GM12878 (cell line): ENCODE results near the gene PTCD1. TPM values are rescaled to one million over a fixed set of nuclear protein-coding genes. Genes with fewer than 3 reads are reported as not detected.

Source experiments
- ATAC-seq: fragments of 200-7000 bp; cut with Tn5 transposase; 3 replicates; pipeline ENCODE4 v1.9.1; 2020; ENCODE audit warnings: mild to moderate bottlenecking, moderate library complexity
- BruUV-seq: library from RNA; stranded (reverse); fragments of 400-500 nt; replicated peaks from 2 replicates; lab custom pipeline; 2021; lab: Mats Ljungman, UMichigan
- CTCF ChIA-PET: fragments of 300-600 bp; sonication (Branson Sonifier 250); formaldehyde crosslinking; extraction: SDS; loops from one replicate; lab custom pipeline; 2021; ENCODE audit warnings: inconsistent platforms; lab: Yijun Ruan, JAX
- POLR2A ChIA-PET: fragments of 350-600 bp; formaldehyde crosslinking; extraction: SDS; loops from one replicate; lab custom pipeline; 2021; ENCODE audit warnings: inconsistent platforms; lab: Charles Lee
- RAD21 ChIA-PET: fragments of 300-600 bp; sonication (Branson Sonifier 250); formaldehyde crosslinking; loops from one replicate; lab custom pipeline; 2023; ENCODE audit warnings: antibody characterized with exemption; ENCODE audit not compliant: unreplicated experiment; lab: Charles Lee
- SMC1A ChIA-PET: fragments of 300-600 bp; sonication (Branson Sonifier 250); formaldehyde crosslinking; loops from one replicate; lab custom pipeline; 2023; ENCODE audit not compliant: unreplicated experiment, uncharacterized antibody; lab: Charles Lee
- DNase-seq: peaks from one replicate; pipeline ENCODE4 v3.0.0-alpha.2; 2011; ENCODE audit warnings: low read depth, low spot score
- FAIRE-seq: peaks from 3 replicates; lab custom pipeline; 2011; peaks lifted over from hg19 to GRCh38; lab: Jason Lieb, UNC
- H2AFZ ChIP-seq: 2 replicates; pipeline ENCODE4 v1.6.0; 2011; ENCODE audit warnings: low read depth, low read length, control low read depth; ENCODE audit not compliant: control insufficient read depth
- H3K27ac ChIP-seq: 2 replicates; pipeline ENCODE4 v1.5.1; 2011; ENCODE audit warnings: control low read depth; ENCODE audit not compliant: control insufficient read depth, insufficient read depth
- H3K27me3 ChIP-seq, 2 experiments: replicated peaks in 1 of 2; 2 replicates each; pipeline versions ENCODE4 v1.6.0 to v1.6.1; 2011; ENCODE audit warnings: low read length in 1 of 2; ENCODE audit not compliant: control insufficient read depth in 2 of 2, insufficient read depth in 2 of 2
- H3K36me3 ChIP-seq, 2 experiments: 2 replicates each; pipeline ENCODE4 v1.5.1; 2011; ENCODE audit warnings: low read length in 1 of 2; ENCODE audit not compliant: control insufficient read depth in 2 of 2, insufficient read depth in 2 of 2
- H3K4me1 ChIP-seq: 2 replicates; pipeline ENCODE4 v1.6.1; 2011; ENCODE audit warnings: mild to moderate bottlenecking, low read length, moderate library complexity, mixed read lengths; ENCODE audit not compliant: control insufficient read depth, insufficient read depth
- H3K4me2 ChIP-seq: 2 replicates; pipeline ENCODE4 v1.6.0; 2011; ENCODE audit warnings: control low read depth; ENCODE audit not compliant: control insufficient read depth, insufficient read depth
- H3K4me3 ChIP-seq: fragments of 200-600 bp; sonication (generic); 2 replicates; pipeline ENCODE4 v1.5.1; 2016
- H3K79me2 ChIP-seq: 2 replicates; pipeline ENCODE4 v1.6.0; 2011; ENCODE audit warnings: low read length; ENCODE audit not compliant: control insufficient read depth, insufficient read depth
- H3K9ac ChIP-seq: 2 replicates; pipeline ENCODE4 v1.8.0; 2011; ENCODE audit warnings: low read length, control low read depth, mixed read lengths; ENCODE audit not compliant: control insufficient read depth, insufficient read depth
- H3K9me3 ChIP-seq: replicated peaks from 3 replicates; pipeline ENCODE4 v1.5.1; 2011; ENCODE audit warnings: mild to moderate bottlenecking, low read length; ENCODE audit not compliant: control insufficient read depth, insufficient read depth
- H4K20me1 ChIP-seq: 2 replicates; pipeline ENCODE4 v1.6.0; 2011; ENCODE audit not compliant: control insufficient read depth, insufficient read depth
- ASH2L ChIP-seq: fragments of 300-600, 200-600 bp; sonication (generic); IDR thresholded peaks from 2 replicates; pipeline ENCODE4 v1.6.1; 2017; ENCODE audit warnings: low read depth, mild to moderate bottlenecking, borderline replicate concordance
- DPF2 ChIP-seq: fragments of 450-650 bp; IDR thresholded peaks from 2 replicates; pipeline ENCODE4 v1.6.1; 2017; ENCODE audit warnings: mild to moderate bottlenecking
- IRF4 ChIP-seq: IDR thresholded peaks from 2 replicates; pipeline ENCODE4 v1.6.1; 2011; ENCODE audit warnings: low read depth, low read length
- NBN ChIP-seq: fragments of 450-650 bp; IDR thresholded peaks from 2 replicates; pipeline ENCODE4 v1.6.1; 2016
- NR2C2 ChIP-seq: IDR thresholded peaks from 2 replicates; pipeline ENCODE4 v1.6.1; 2011; ENCODE audit warnings: borderline replicate concordance, low read depth; ENCODE audit not compliant: control insufficient read depth, insufficient read length
- NRF1 ChIP-seq: conservative IDR thresholded peaks from 2 replicates; pipeline ENCODE4 v1.6.1; 2011; ENCODE audit warnings: mild to moderate bottlenecking, low read depth, low read length, improper control_type of control experiment
- RELA ChIP-seq: fragments of 450-650 bp; IDR thresholded peaks from 2 replicates; pipeline ENCODE4 v1.8.0; 2014; ENCODE audit warnings: borderline replicate concordance; ENCODE audit not compliant: partially characterized antibody
- SMAD1 ChIP-seq: fragments of 450-650 bp; IDR thresholded peaks from 2 replicates; pipeline ENCODE4 v1.6.1; 2018; ENCODE audit warnings: mild to moderate bottlenecking, low read depth; ENCODE audit not compliant: partially characterized antibody
- SMAD5 ChIP-seq: IDR thresholded peaks from 2 replicates; pipeline ENCODE4 v1.6.1; 2016; ENCODE audit warnings: antibody characterized with exemption, low read depth
- TCF12 ChIP-seq: IDR thresholded peaks from 2 replicates; pipeline ENCODE4 v1.6.1; 2011; ENCODE audit warnings: low read depth, mild to moderate bottlenecking, low read length
- WGBS: methylation state at CpG from one replicate; pipeline ENCODE4 v1.1.6; 2016; ENCODE audit warnings: low lambda C conversion rate; ENCODE audit not compliant: insufficient replicate concordance, insufficient coverage; ENCODE audit errors: missing lambda C conversion rate; 5-methylcytosine and 5-hydroxymethylcytosine counted together
- in situ Hi-C: fragments of 300-500 bp; cut with MboI; formaldehyde crosslinking; loops from 9 replicates; pipeline ENCODE4 v1.14.3; 2018; ENCODE audit warnings: mixed read lengths
- intact Hi-C: fragments of 100-400 bp; cut with micrococcal nuclease; formaldehyde crosslinking; loops from one replicate; pipeline ENCODE4 v1.14.2; 2022; ENCODE audit not compliant: unreplicated experiment
- polyA plus RNA-seq, 11 experiments: library from polyadenylated mRNA; depleted of rRNA in 4 of 11; unstranded in 6 of 11; stranded (reverse) in 5 of 11; fragments of >200 nt; fragmentation: Nextera tagmentation in 4 of 11; fragmentation: Illumina TruSeq in 1 of 11; extraction: Ambion mirVana in 4 of 11; extraction: Trizol in 1 of 11; gene quantifications; 1 replicate in 1 of 11; 2 replicates in 10 of 11; pipeline versions ENCODE4 v1.2.1 to v1.2.3, GENCODE V29; 2011 to 2016; ENCODE audit warnings: inconsistent platforms in 2 of 11, missing spikeins in 2 of 11, low read depth in 1 of 11
- total RNA-seq, 4 experiments: library from RNA; depleted of rRNA in 3 of 4; stranded (reverse); fragments of >200 nt in 3 of 4; fragmentation: Illumina TruSeq in 1 of 4; extraction: Trizol in 1 of 4; gene quantifications; 2 replicates each; pipeline versions ENCODE4 v1.2.1 to v1.2.3, GENCODE V29; 2013 to 2021
- TF ChIP-seq, protein P1 (sequence below): fragments of 450-650 bp; IDR thresholded peaks from 2 replicates; pipeline ENCODE4 v1.6.1; 2017; ENCODE audit warnings: mild to moderate bottlenecking
- TF ChIP-seq, protein P2 (sequence below): IDR thresholded peaks from 2 replicates; pipeline ENCODE4 v1.6.1; 2012; ENCODE audit warnings: low read depth, low read length, improper control_type of control experiment
- TF ChIP-seq, protein P3 (sequence below): fragments of 450-650 bp; formaldehyde crosslinking; IDR thresholded peaks from 2 replicates; pipeline ENCODE4 v1.4.0; 2020; ENCODE audit warnings: mild to moderate bottlenecking, moderate library complexity
- TF ChIP-seq, protein P4 (sequence below): IDR thresholded peaks from 2 replicates; pipeline ENCODE4 v1.6.1; 2011; ENCODE audit warnings: borderline replicate concordance, low read depth, mild to moderate bottlenecking, moderate library complexity, mixed read lengths, low read length; ENCODE audit not compliant: insufficient read depth; ENCODE audit errors: extremely low read length

The PTCD1 gene
- total and polyA plus RNA-seq, 10 of the 15 experiments (the other 5 are each of a cell fraction or from before 2014, with no cell fraction given), result 0.26 to 9.7 (median 5.0) TPM

DNA sequence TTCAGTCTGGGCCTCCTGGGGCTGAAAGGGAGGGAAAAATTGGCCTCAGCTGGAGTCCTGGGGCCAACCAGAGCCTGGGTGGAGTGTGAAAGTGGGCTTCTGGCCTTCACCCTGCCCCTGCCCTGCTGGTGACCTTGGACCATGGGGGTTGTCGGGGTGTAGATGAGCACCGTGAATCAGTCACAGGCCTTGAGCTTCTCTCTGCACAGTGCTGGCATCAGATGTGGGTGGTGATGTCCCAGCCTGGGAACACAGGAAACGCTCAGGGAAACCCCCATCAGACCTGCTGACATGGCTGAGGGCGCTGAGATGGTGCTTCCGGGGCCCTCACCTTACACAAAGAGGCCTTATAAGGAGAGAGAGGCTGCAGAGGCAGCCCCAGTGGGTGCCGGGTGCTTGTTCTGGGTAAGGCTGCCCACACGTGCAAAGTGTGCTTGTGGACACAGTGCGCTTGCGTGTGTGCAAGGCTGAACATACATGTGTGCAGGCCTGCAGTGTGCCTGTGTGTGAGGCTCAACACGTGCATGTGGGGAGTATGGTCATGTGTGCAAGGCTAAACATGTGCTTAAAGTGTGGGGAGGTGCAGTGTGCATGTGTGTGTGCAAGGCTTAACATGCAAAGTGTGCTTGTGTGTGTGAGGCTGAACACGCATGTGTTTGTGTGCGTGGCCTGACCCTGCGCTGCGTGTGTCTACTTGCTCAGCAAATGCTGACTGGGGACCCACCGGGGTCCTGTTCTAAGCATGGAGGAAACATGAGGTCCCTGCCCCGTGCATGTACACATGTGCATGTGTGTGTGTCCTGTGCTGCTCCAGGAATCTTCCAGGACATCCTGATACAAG is 57.6 kb downstream of the PTCD1 start:
- Histone ChIP-seq H2AFZ (no peak overlapping the region), H3K79me2 (peaks cover 69% of the 10 kb centered on the region), H3K27ac (peak overlapping the region; percentile 100), H3K4me2 (peak overlapping the region; percentile 96), H3K9ac (peak overlapping the region; percentile 95), H3K4me1 (peaks cover 43% of the 10 kb centered on the region), H3K4me3 (peak overlapping the region; percentile 64), H3K36me3 (peaks cover 9 to 10% of the 10 kb centered on the region in 2 experiments), H3K27me3 (no peaks in the 10 kb centered on the region), H3K9me3 (no peaks in the 10 kb centered on the region), H4K20me1 (no peaks in the 10 kb centered on the region; the same call in 1 of the 2 replicates)
- ChIA-PET SMC1A (interaction anchor here (1.0 to 2.7 kb wide), 2 partner anchors 12 to 27 kb away, joined by 3 to 20 read pairs; partner anchors contain the start of genes BUD31 and PDAP1), RAD21 (interaction anchor here (0.5 to 2.3 kb wide), 3 partner anchors 10 to 28 kb away, joined by 3 to 15 read pairs (median 7); partner anchors contain the start of genes BUD31 and PDAP1), POLR2A (interaction anchor here (0.5 to 2.8 kb wide), 5 partner anchors 28 to 450 kb away, joined by 3 to 51 read pairs (median 4); partner anchors contain the start of genes ARPC1A, BUD31 and PDAP1), CTCF (interaction anchor here (1.7 kb wide), 1 partner anchor 28 kb away, joined by 5 read pairs; the partner anchor contains the start of genes BUD31 and PDAP1)
- in situ Hi-C loops, result no loop called here
- peak; percentile 88 for DNase-seq
- BruUV-seq, result TSS peak; percentile 43
- peak; percentile 85 for ATAC-seq
- intact Hi-C loops, result loop anchor here (2.0 kb wide), 1 partner anchor 28 kb away; the partner anchor contains the start of genes BUD31 and PDAP1
- FAIRE-seq, result peak; percentile 98
- 25% methylated on average over 16 of the region's 16 CpGs for WGBS
- TF ChIP-seq, protein P1, sequence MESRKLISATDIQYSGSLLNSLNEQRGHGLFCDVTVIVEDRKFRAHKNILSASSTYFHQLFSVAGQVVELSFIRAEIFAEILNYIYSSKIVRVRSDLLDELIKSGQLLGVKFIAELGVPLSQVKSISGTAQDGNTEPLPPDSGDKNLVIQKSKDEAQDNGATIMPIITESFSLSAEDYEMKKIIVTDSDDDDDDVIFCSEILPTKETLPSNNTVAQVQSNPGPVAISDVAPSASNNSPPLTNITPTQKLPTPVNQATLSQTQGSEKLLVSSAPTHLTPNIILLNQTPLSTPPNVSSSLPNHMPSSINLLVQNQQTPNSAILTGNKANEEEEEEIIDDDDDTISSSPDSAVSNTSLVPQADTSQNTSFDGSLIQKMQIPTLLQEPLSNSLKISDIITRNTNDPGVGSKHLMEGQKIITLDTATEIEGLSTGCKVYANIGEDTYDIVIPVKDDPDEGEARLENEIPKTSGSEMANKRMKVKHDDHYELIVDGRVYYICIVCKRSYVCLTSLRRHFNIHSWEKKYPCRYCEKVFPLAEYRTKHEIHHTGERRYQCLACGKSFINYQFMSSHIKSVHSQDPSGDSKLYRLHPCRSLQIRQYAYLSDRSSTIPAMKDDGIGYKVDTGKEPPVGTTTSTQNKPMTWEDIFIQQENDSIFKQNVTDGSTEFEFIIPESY, result no peak
- TF ChIP-seq DPF2 (peak; percentile 6; the same call in 1 of the 2 replicates), TCF12 (peak; percentile 61; the same call in 1 of the 2 replicates), NR2C2 (no peak), NBN (peak; percentile 55), IRF4 (0 out of 2 replicates have a peak, but pooled peaks have one; percentile 14), RELA (peak; percentile 84), NRF1 (peak; percentile 45), SMAD1 (peak; percentile 35), ASH2L (no peak), SMAD5 (peak; percentile 64; the same call in 1 of the 2 replicates)
- TF ChIP-seq, protein P2, sequence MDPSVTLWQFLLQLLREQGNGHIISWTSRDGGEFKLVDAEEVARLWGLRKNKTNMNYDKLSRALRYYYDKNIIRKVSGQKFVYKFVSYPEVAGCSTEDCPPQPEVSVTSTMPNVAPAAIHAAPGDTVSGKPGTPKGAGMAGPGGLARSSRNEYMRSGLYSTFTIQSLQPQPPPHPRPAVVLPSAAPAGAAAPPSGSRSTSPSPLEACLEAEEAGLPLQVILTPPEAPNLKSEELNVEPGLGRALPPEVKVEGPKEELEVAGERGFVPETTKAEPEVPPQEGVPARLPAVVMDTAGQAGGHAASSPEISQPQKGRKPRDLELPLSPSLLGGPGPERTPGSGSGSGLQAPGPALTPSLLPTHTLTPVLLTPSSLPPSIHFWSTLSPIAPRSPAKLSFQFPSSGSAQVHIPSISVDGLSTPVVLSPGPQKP, result peak; percentile 98
- TF ChIP-seq, protein P3, sequence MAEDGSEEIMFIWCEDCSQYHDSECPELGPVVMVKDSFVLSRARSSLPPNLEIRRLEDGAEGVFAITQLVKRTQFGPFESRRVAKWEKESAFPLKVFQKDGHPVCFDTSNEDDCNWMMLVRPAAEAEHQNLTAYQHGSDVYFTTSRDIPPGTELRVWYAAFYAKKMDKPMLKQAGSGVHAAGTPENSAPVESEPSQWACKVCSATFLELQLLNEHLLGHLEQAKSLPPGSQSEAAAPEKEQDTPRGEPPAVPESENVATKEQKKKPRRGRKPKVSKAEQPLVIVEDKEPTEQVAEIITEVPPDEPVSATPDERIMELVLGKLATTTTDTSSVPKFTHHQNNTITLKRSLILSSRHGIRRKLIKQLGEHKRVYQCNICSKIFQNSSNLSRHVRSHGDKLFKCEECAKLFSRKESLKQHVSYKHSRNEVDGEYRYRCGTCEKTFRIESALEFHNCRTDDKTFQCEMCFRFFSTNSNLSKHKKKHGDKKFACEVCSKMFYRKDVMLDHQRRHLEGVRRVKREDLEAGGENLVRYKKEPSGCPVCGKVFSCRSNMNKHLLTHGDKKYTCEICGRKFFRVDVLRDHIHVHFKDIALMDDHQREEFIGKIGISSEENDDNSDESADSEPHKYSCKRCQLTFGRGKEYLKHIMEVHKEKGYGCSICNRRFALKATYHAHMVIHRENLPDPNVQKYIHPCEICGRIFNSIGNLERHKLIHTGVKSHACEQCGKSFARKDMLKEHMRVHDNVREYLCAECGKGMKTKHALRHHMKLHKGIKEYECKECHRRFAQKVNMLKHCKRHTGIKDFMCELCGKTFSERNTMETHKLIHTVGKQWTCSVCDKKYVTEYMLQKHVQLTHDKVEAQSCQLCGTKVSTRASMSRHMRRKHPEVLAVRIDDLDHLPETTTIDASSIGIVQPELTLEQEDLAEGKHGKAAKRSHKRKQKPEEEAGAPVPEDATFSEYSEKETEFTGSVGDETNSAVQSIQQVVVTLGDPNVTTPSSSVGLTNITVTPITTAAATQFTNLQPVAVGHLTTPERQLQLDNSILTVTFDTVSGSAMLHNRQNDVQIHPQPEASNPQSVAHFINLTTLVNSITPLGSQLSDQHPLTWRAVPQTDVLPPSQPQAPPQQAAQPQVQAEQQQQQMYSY (CRISPR knock-in tag), result no peak
- TF ChIP-seq, protein P4, sequence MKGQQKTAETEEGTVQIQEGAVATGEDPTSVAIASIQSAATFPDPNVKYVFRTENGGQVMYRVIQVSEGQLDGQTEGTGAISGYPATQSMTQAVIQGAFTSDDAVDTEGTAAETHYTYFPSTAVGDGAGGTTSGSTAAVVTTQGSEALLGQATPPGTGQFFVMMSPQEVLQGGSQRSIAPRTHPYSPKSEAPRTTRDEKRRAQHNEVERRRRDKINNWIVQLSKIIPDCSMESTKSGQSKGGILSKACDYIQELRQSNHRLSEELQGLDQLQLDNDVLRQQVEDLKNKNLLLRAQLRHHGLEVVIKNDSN, result peak; percentile 30
